AG04450 (cell line): ENCODE measurements around the gene RNF145. TPM values are rescaled to one million over a fixed set of nuclear protein-coding genes. Genes with fewer than 3 reads are reported as not detected.
"Not testable (repeated sequence)": the region's sequence is repeated elsewhere in the genome, so short reads cannot be mapped to it uniquely, and the experiment has no call there.

Experiments
- CTCF ChIA-PET: fragments of 300-600, 350-600 bp; formaldehyde crosslinking; extraction: SDS; loops from one replicate; lab custom pipeline; 2022; ENCODE audit warnings: antibody characterized with exemption, inconsistent platforms; lab: Charles Lee
- POLR2A ChIA-PET: fragments of 350-600 bp; formaldehyde crosslinking; extraction: SDS; loops from one replicate; lab custom pipeline; 2021; ENCODE audit warnings: antibody characterized with exemption, inconsistent platforms; lab: Yijun Ruan, JAX
- DNase-seq: peaks from one replicate; pipeline ENCODE4 v3.0.0-alpha.2; 2011; ENCODE audit warnings: low read depth, low spot score
- H3K27ac ChIP-seq: one replicate; pipeline ENCODE4 v1.5.1; 2012; ENCODE audit warnings: low read depth, low read length, control low read depth
- H3K27me3 ChIP-seq: one replicate; pipeline ENCODE4 v1.6.0; 2012; ENCODE audit warnings: low read length; ENCODE audit not compliant: control insufficient read depth, insufficient read depth
- H3K4me3 ChIP-seq: 2 replicates; pipeline ENCODE4 v1.5.1; 2011; ENCODE audit warnings: mild to moderate bottlenecking, low read depth, low read length, control low read depth
- H3K9me3 ChIP-seq: 2 replicates; pipeline ENCODE4 v1.5.1; 2012; ENCODE audit warnings: low read length; ENCODE audit not compliant: control insufficient read depth, insufficient read depth
- polyA plus RNA-seq: library from polyadenylated mRNA; depleted of rRNA; stranded (reverse); fragments of >200 nt; gene quantifications from 2 replicates; pipeline ENCODE4 v1.2.3, GENCODE V29; 2011
- TF ChIP-seq, protein P1 (sequence below): IDR thresholded peaks from 2 replicates; pipeline ENCODE4 v1.5.1; 2011; ENCODE audit warnings: low read depth, low read length, control low read depth, inconsistent platforms

RNF145 gene
- polyA plus RNA-seq, 1 experiment = 66.3 TPM

- H3K9me3 ChIP-seq = no peaks in the 10 kb centered on the region
- ChIA-PET POLR2A (interaction anchor here (0.6 kb wide), 1 partner anchor 101 kb away, joined by 4 read pairs; no protein-coding TSS in a partner anchor), CTCF (interaction anchor here (0.7 to 1.4 kb wide), 3 partner anchors 29 to 145 kb away, joined by 3 to 5 read pairs (median 3); no protein-coding TSS in a partner anchor)
- no peak overlapping the region for H3K4me3 ChIP-seq
- TF ChIP-seq, protein P1, sequence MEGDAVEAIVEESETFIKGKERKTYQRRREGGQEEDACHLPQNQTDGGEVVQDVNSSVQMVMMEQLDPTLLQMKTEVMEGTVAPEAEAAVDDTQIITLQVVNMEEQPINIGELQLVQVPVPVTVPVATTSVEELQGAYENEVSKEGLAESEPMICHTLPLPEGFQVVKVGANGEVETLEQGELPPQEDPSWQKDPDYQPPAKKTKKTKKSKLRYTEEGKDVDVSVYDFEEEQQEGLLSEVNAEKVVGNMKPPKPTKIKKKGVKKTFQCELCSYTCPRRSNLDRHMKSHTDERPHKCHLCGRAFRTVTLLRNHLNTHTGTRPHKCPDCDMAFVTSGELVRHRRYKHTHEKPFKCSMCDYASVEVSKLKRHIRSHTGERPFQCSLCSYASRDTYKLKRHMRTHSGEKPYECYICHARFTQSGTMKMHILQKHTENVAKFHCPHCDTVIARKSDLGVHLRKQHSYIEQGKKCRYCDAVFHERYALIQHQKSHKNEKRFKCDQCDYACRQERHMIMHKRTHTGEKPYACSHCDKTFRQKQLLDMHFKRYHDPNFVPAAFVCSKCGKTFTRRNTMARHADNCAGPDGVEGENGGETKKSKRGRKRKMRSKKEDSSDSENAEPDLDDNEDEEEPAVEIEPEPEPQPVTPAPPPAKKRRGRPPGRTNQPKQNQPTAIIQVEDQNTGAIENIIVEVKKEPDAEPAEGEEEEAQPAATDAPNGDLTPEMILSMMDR = no peak
- no peak overlapping the region for H3K27ac ChIP-seq
- no peak for DNase-seq
- H3K27me3 ChIP-seq = no peaks in the 10 kb centered on the region
Measured at GRCh38 chr5:159161361-159162214, 47.8 kb downstream of the RNF145 start.

GRCh38 chr5:159158553-159159091, 50.7 kb downstream of the RNF145 start:
- H3K27me3 ChIP-seq, POLR2A ChIA-PET, H3K4me3 ChIP-seq, DNase-seq, H3K9me3 ChIP-seq, H3K27ac ChIP-seq: not testable (repeated sequence)
- CTCF ChIA-PET = interaction anchor here (0.6 to 4.4 kb wide), 3 partner anchors 9 to 204 kb away, joined by 5 to 100 read pairs (median 25); no protein-coding TSS in a partner anchor

GRCh38 chr5:159157552-159157951, 51.8 kb downstream of the RNF145 start:
- Histone ChIP-seq H3K27ac (no peak overlapping the region), H3K9me3 (no peaks in the 10 kb centered on the region), H3K27me3 (no peaks in the 10 kb centered on the region), H3K4me3 (no peak overlapping the region)
- DNase-seq = no peak
- ChIA-PET POLR2A (no interaction called here), CTCF (interaction anchor here (0.7 to 4.4 kb wide), 57 partner anchors 9 to 1333 kb away, joined by 3 to 100 read pairs (median 6); partner anchors contain the start of gene UBLCP1)
- TF ChIP-seq, protein P1 = no peak

DNA sequence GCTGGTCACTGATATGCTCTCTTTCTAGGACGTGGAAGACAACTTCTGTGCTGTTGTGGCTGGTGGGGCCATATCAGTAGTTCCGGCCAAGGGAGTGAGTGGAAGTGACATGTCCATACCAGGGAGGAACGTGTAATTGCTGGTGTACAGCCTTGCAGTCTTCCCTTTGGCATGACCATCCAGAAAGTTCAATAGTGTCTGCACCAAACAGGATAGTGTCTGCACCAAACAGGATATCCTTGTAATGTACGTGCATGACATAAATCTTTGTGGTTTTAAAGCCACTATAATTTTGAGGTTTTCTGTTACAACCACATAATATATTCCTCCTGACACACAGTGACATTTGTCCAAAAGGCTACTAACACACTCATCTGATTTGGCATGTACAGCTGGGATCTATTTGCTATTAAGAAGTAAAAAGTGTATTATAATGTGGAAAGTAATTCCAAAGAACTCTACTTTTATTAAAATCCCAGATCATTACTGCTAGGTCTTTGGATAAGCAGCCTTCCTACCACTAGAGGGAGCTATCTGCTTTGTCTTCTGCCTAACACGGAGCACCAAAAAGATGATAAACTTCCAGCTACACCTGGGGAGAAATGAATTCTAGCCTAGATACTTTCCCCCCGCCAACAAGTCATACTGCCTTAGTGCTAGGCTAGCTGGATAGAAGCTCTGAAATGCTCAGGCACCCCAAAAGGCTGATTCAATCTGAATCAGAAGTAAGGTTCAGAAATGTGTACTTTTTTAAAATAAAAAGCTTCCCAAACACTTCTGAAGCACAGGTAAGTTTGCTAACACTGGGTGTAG, 52.7 kb downstream of the RNF145 start:
- no peaks in the 10 kb centered on the region for H3K9me3 ChIP-seq
- ChIA-PET CTCF (interaction anchor here (0.7 to 4.4 kb wide), 71 partner anchors 8 to 1332 kb away, joined by 3 to 100 read pairs (median 5); partner anchors contain the start of gene UBLCP1), POLR2A (interaction anchor here (0.6 kb wide), 1 partner anchor 46 kb away, joined by 3 read pairs; no protein-coding TSS in a partner anchor)
- H3K4me3 ChIP-seq = no peak overlapping the region
- H3K27me3 ChIP-seq = no peaks in the 10 kb centered on the region
- no peak overlapping the region for H3K27ac ChIP-seq
- TF ChIP-seq, protein P1 = peak; percentile 88
- DNase-seq = peak; percentile 59

- TF ChIP-seq, protein P1 = no peak
- Histone ChIP-seq H3K4me3 (no peak overlapping the region), H3K27me3 (no peaks in the 10 kb centered on the region), H3K9me3 (no peaks in the 10 kb centered on the region), H3K27ac (no peak overlapping the region)
- DNase-seq = no peak
- ChIA-PET CTCF (interaction anchor here (0.6 to 4.4 kb wide), 34 partner anchors 8 to 772 kb away, joined by 3 to 100 read pairs (median 6); partner anchors contain the start of gene UBLCP1), POLR2A (no interaction called here)
Measured at GRCh38 chr5:159155960-159156359, 53.4 kb downstream of the RNF145 start.
